HEK293T (cell line): ENCODE results near the gene CHCHD2.

Experiments used
- ARNT ChIP-seq: fragments of 450-650 bp; IDR thresholded peaks from 2 replicates; pipeline ENCODE4 v1.6.1; 2017; ENCODE audit warnings: mild to moderate bottlenecking
- BHLHE40 ChIP-seq: fragments of 450-650 bp; IDR thresholded peaks from 2 replicates; pipeline ENCODE4 v1.6.1; 2016; ENCODE audit warnings: mild to moderate bottlenecking, moderate library complexity, borderline replicate concordance
- HDGF ChIP-seq: fragments of 450-650 bp; IDR thresholded peaks from 2 replicates; pipeline ENCODE4 v1.6.1; 2017; ENCODE audit warnings: antibody characterized with exemption, borderline replicate concordance
- L3MBTL2 ChIP-seq: fragments of 450-650 bp; conservative IDR thresholded peaks from 2 replicates; pipeline ENCODE4 v1.6.1; 2016; ENCODE audit warnings: mild to moderate bottlenecking
- LEF1 ChIP-seq: fragments of 450-650 bp; IDR thresholded peaks from 2 replicates; pipeline ENCODE4 v1.6.1; 2017; ENCODE audit warnings: mild to moderate bottlenecking, borderline replicate concordance
- PKNOX1 ChIP-seq: fragments of 450-650 bp; IDR thresholded peaks from 2 replicates; pipeline ENCODE4 v1.6.1; 2016
- TARDBP ChIP-seq: fragments of 450-650 bp; IDR thresholded peaks from 2 replicates; pipeline ENCODE4 v1.6.1; 2016

- no peak for TF ChIP-seq ARNT
- no peak for TF ChIP-seq BHLHE40
- TF ChIP-seq HDGF: no peak
- TF ChIP-seq PKNOX1: no peak
- TF ChIP-seq L3MBTL2: no peak
- no peak for TF ChIP-seq LEF1
- no peak for TF ChIP-seq TARDBP
These were observed 28.6 kb downstream of the CHCHD2 start for GRCh38 chr7:56077681-56078080.
